HG03442 (cell line): ENCODE data around the gene USP15.
"Not testable (repeated sequence)": the region's sequence is repeated elsewhere in the genome, so short reads cannot be mapped to it uniquely, and the experiment has no call there.

Experiments
- ATAC-seq: cut with Tn5 transposase; IDR thresholded peaks from one replicate; pipeline ENCODE4 v1.9.1; 2021; ENCODE audit warnings: mild to moderate bottlenecking, moderate library complexity; ENCODE audit not compliant: unreplicated experiment

The USP15 gene

GRCh38 chr12:62438098-62438692, 178.0 kb downstream of the USP15 start:
- ATAC-seq: no peak

GRCh38 chr12:62446754-62447452, 186.7 kb downstream of the USP15 start:
- ATAC-seq: no peak

GRCh38 chr12:62448436-62448835, 188.2 kb downstream of the USP15 start:
- ATAC-seq: no peak

- ATAC-seq: not testable (repeated sequence)
Measured at GRCh38 chr12:62455429-62455828, 195.2 kb downstream of the USP15 start.

- no peak for ATAC-seq
Measured at GRCh38 chr12:62458626-62459025, 198.4 kb downstream of the USP15 start.

GRCh38 chr12:62459976-62460375, 199.8 kb downstream of the USP15 start:
- no peak for ATAC-seq

GRCh38 chr12:62461171-62461837, 201.1 kb downstream of the USP15 start:
- not testable (repeated sequence) for ATAC-seq

GRCh38 chr12:62463252-62463651, 203.0 kb downstream of the USP15 start:
- not testable (repeated sequence) for ATAC-seq
